Stimulated activated CD8-positive, alpha-beta memory T cell treated with anti-CD3 and anti-CD28 coated beads, Interleukin-7, amount 100 ng/mL, for 24 hours (primary cell): ENCODE results near the gene PDPK1.

ENCODE experiments used
- DNase-seq: peaks from one replicate; pipeline ENCODE4 v3.0.0-alpha.2; 2020; ENCODE audit warnings: low read depth

Gene PDPK1

DNA sequence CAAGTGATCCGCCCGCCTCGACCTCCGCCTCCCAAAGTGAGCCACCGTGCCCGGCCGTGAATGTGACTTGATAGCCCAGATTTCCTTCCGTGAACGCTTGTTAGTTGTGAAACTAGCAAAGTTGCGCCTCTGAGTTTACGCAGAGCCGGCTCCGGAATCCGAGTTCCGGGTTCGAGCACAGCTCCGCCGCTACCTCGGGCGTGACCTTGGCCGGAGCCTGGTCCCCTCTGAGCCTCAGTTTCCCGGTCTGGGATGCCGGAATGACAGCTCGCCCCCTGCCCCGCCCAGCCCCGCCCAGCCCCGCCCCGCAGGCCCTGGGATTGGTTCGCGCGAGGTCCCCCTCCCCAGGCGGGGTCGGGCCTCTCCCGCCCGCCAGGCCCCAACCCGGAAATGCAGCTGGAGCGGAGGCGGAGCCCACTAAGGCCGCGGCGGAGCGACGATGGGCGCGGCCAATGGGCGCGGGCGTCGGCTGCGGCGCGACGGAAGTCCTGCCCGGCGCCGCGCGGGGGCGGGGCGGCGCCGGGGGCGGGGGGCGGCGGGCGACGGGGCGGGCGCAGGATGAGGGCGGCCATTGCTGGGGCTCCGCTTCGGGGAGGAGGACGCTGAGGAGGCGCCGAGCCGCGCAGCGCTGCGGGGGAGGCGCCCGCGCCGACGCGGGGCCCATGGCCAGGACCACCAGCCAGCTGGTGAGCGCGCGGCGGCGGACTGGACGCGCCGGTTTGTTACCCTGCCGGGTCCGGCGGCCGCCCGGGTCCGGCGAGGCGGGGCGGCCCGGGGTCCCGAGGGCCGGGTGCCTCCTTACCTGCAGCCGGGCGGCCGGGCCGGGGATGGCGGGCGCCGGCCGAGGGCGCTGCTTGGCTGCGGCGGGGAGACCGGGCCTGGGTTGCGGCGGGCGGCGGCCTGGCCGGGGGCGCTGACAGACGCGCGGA is at the start of gene PDPK1:
Gene PDPK1, plus strand, starts transcription at position 571 of the 929 bp plus-strand sequence. Its CDS starts 92 bp downstream, at position 663.
- peak; percentile 74 for DNase-seq

DNA sequence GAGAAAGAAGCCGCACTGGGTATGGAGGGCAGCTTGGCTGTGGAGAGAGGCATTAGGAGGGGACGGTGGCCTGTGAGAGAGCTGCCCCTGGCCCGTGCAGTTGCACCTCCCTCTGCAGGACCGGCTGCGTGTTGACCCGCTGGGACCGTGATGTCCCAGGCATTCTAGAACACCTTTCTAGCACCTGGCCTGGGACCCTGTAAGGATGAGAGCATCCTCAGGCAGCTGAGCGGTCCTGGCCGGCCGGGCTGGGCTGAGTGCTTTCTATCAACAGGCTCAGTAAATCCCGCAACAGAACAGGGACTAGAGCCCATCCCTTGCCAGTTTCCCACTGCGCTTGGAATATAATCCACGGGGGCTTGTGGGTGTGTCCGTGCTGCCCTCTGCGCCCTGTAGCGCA is 48.2 kb upstream of the PDPK1 start:
- no peak for DNase-seq

DNA sequence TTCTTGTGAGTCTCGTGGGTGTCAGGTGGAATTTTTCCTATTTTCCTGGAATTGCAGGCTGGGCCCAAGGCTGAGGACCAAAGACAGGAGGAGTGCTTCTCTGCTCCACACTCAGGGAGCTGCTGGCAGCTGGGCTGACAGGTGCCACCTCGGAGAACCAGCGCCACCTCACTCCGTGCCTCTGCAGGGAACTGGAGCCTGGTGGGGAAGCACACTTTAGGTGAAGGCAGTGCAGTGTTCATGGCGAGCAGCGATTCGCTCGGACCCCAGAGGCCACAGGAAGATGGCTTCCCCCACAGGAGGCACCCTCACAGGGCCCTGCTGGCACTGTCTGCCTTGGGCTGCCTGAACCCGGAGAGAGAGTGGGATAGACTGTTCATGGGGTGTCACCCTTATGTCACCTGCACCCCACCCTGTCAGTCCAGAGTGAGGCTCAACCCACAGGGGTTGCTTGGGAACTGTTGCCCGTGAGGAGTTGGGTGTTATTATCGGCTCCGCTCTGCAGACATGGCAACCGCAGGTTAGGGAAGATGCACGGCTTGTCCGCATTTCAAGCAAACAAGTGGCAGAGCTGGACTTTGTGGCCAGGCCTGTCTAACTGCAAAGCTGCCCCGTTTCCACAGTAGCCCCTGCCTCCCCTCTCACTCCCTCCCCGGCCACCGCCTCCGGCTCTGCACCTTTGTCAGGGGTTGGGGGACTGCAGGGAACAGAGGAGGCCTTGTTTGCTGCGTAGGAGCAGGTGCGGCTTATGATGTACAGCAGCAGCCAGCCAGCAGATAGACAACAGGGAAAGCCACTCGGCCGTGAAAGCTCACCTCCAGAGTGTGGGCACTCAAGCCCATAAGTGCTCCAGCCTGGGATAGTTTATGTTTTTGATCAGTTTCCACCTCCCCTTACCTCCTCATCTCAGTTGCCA is 47.4 kb upstream of the PDPK1 start:
- no peak for DNase-seq

DNA sequence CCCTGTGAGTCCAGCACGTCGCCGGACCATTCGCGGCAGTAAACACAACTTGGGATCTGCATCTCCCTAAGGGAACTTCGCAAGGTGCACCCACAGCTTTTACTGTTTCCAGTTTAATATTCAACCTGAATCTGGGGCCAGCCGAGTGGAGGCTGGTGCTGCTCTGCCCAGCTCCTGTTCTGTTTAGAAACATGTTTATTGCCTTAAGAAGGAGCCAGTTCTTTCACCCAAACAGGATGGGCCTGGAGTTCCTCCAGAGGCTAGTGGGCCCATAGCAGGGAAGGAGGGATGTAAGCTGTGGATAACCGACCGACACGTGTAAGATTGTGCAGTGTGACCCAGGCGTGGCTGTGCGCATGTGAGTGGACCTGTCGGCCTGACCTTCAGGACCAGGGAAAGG is 45.5 kb upstream of the PDPK1 start:
- DNase-seq = no peak

DNA sequence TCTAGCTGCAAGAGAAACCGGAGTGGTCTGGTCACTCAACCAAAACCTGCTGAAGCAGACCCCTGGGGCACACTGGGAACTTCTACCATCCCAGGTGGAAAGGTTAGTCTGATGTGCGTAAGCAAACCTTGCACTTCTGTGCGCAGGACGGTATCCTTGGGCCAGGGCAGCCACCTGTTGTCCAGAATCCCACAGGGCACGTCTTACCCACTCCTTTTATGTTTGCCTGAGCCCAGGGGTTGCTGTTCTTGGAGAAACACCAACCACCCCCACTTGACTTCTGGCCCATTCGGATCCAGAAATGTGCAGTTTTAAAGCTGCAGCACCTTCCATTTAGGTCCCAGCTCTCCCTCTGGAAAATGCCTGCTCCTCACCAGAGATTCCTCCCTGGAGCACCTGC is 44.2 kb upstream of the PDPK1 start:
- DNase-seq = no peak

DNA sequence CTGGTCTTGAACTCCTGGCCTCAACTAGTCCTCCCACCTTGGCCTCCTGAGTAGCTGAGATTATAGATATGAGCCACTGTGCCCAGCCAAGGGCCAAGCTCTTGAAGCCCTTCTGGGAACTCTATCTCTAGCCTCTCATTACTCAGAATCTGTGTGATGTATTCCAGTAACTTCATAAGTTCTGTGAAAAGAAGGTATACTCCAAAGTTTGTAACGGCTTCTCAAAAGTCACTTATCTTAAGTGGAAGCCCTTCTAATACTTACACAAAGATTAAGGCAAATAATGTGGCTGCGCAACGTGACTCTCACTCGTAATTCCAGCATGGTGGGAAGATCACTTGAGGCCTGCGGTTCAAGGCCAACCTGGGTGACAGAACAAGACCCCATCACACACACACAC is 43.2 kb upstream of the PDPK1 start:
- DNase-seq = no peak

DNA sequence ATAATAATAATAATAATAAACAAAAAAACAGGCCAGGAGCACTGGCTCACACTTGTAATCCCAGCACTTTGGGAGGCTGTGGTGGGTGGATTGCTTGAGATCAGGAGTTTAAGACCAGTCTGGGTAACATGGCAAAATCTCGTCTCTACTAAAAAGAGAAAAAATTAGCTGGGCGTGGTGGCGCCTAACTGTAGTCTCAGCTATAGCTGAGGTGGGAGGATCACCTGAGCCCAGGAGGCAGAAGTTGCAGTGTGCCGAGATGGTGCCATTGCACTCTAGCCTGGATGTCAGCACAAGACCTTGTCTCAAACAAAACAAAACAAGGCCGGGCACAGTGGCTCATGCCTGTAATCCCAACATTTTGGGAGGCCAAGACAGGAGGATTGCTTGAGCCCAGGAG is 42.8 kb upstream of the PDPK1 start:
- no peak for DNase-seq

DNA sequence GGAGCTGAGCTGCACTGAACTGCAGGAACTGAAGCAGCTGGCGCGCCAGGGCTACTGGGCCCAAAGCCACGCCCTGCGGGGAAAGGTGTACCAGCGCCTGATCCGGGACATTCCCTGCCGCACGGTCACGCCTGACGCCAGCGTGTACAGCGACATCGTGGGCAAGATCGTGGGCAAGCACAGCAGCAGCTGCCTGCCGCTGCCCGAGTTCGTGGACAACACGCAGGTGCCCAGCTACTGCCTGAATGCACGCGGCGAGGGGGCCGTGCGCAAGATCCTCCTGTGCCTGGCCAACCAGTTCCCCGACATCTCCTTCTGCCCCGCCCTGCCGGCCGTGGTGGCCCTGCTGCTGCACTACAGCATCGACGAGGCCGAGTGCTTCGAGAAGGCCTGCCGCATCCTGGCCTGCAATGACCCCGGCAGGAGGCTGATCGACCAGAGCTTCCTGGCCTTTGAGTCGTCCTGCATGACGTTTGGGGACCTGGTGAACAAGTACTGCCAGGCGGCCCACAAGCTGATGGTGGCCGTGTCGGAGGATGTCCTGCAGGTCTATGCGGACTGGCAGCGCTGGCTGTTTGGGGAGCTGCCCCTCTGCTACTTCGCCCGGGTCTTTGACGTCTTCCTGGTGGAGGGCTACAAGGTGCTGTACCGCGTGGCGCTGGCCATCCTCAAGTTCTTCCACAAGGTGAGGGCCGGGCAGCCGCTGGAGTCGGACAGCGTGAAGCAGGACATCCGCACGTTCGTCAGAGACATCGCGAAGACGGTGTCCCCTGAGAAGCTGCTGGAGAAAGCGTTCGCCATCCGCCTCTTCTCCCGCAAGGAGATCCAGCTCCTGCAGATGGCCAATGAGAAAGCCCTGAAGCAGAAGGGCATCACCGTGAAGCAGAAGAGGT is 41.4 kb upstream of the PDPK1 start:
- DNase-seq = no peak

DNA sequence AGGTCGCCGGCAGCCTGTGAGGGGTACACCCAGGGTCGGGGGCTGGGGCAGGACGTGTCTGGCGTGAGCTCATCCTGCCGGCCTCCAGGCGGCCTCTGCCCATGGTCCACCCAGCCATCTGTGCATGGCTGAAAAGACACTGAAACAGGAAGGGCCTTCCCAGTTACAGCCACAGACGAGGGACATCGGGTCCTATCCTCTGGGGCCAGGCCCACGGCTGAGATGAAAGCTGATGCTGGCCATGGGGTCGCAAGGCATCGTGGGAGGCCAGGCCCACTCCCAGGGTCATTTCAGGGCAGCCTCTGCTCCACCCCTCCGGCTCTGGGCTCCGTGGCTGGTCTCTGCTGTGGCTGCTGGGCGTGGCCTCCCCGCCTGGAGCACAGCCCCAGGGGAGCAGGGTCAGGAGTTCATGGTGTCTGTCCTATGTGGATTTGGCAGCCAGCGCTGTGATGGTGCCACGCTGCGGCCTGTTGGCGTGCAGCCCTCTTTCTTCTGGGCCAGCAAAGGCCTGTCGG is 40.6 kb upstream of the PDPK1 start:
- DNase-seq = no peak

DNA sequence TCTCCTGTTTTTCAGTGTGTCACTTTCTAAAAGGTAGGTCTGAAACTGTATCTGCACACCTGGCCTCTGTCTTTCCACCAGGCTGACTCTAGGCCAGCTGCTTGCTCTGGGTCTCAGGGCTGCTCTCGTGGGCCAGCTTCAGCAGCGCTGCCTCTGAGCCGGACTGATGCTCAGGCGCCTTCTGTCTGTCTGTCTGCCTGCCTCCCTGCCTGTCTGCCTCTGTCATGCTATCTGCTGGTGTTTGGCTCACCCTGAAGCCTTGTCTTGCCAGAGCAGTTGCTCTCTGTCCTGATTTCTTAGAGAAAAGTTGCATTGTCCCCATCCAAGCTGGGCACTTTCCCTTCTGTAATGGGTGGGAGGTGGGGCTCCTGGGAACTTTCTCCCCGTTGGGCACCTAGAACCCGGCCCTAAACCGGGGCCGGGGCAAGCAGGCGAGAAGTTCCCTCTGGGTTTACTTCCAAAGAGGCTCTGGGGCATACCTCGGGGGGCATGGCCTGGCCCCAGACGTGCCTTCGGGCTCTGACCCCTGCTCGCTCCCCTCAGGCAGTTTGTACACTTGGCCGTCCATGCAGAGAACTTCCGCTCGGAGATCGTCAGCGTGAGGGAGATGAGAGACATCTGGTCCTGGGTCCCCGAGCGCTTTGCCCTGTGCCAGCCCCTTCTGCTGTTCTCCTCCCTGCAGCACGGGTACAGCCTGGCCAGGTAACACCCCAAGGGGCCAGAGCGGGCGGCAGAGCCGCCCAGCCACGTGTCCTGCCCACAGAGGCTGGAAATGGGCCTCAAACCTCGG is 39.9 kb upstream of the PDPK1 start:
- DNase-seq = no peak

DNA sequence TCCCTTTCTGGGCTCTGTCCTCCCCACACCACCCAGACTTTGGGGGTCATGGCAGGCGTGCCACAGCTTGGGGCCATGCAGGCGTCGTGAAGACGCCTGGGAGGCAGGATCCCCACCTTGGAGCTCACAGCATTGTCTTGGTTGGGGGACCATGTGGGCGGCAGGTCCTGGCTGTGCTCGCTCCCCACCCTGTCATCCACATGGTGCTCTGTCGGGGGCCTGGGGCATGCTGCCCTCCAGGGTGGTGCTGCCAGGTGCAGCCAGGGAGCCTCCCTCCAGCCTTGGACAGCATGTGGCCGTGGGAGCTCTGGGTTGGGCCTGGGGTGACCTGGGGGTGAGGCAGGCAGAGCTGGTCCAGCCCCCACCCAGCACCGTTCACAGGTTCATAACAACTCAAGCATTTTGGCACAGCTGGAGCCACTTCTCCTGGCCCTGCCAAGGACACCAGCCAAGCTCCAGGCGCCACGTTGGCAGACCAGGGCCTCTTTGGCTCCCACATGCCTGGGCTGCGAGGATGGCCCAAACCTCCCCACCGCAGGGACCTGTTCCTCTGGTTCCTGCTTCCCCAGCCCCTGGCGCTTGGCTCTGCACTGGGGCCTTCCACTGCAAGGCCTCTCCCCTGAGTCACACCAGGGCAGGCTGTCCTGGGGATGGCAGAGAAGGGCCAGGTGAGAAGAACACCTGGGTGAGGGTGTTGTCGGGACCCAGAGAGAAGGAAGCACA is 39.1 kb upstream of the PDPK1 start:
- DNase-seq = no peak

DNA sequence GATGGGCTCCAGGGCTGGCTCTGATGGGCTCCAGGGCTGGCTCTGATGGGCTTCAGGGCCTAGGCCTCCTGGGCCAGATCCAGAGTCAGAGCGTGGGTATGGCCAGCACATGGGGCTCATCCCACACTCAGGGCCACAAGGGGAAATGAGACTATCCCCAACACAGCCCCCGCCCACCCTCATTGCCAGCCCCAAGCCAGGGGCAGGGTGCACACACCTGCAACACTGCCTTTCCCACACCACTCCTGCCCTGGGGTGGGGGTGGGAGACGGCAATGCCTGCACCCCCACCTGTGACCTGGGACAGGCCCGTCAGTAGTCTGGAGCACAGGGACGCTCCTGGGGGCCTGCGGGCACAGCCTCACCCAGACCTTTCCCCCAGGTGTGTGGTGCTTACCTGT is 38.4 kb upstream of the PDPK1 start:
- no peak for DNase-seq

DNA sequence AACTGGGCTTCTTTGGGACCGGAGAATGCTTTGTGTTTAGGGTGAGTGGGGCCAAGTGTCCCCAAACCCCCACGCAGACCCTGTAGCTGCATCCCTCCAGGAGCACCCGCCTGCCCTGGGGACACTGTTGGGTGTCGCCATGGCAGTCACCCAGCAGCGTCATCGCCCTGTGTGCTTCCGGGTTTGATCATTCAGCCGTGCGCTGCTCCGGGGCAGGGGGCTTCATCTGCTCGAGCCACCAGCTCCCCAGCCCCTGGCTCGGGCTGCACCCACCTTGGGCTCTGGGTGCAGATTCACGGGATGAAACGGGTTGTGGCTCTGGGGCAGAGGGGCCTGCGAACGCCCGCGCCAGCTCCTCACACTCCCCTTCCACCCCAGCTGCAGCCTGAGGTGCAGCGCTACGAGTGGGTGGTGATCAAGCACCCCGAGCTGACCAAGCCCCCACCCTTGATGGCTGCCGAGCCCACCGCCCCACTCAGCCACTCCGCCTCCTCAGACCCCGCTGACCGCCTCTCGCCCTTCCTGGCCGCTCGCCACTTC is 37.9 kb upstream of the PDPK1 start:
- DNase-seq = no peak

DNA sequence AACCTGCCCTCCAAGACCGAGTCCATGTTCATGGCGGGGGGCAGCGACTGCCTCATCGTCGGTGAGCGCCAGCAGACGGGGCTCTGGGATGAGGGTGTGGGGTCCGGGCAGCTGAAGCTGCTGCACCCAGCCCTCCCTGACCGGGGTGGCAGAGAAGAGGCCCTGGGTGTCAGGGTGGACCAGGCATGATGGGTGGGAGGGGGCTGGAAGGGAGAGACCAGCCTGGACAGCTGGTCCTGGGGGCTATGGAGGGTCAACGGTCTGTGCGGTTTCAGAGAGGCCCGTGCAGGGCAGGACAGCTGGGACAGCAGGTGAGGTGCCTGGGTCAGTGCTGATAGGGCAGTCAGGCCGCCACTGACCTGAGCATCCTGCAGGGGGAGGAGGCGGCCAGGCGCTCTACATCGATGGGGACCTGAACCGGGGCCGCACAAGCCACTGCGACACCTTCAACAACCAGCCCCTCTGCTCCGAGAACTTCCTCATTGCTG is 37.3 kb upstream of the PDPK1 start:
- DNase-seq = no peak

DNA sequence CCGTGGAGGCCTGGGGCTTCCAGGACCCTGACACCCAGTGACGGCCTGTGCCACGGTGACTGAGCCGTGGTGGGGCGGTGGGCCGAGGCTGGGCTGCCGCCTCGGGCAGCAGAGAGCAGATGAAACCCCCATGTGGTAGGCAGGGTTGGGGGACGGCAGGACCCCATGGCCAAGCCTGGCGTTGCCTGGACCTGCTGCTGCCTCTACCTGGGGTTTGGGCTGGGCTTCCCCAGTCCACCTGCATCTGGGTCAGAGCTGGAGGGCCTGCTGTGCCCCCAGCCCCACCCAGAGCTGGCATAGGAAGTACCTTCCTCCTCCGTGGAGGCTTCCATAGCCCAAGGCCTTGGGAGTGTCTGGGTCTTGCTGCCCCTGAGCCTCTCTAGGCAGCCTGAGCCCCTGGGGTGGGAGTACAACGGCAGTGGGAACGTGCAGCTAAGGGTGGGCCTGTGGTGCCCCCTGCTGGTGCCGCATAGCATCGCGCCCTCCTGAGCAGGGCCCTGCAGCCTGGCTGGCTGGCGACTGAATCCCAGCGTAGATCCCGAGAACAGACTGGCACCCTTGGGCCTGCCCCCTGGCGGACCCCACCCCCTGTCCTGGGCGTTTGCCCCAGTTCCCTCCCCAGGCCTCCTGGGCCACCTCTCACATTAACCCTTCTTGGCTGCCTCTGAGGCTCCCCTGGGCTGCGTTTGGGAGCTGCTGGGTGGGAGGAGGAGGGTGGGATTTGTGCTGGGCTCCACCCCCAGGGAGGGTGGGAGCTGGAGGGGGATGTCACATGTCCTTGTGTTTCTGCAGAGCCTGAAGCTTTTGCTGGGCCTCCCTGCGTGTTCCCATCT is 36.7 kb upstream of the PDPK1 start:
- DNase-seq = peak; percentile 69

DNA sequence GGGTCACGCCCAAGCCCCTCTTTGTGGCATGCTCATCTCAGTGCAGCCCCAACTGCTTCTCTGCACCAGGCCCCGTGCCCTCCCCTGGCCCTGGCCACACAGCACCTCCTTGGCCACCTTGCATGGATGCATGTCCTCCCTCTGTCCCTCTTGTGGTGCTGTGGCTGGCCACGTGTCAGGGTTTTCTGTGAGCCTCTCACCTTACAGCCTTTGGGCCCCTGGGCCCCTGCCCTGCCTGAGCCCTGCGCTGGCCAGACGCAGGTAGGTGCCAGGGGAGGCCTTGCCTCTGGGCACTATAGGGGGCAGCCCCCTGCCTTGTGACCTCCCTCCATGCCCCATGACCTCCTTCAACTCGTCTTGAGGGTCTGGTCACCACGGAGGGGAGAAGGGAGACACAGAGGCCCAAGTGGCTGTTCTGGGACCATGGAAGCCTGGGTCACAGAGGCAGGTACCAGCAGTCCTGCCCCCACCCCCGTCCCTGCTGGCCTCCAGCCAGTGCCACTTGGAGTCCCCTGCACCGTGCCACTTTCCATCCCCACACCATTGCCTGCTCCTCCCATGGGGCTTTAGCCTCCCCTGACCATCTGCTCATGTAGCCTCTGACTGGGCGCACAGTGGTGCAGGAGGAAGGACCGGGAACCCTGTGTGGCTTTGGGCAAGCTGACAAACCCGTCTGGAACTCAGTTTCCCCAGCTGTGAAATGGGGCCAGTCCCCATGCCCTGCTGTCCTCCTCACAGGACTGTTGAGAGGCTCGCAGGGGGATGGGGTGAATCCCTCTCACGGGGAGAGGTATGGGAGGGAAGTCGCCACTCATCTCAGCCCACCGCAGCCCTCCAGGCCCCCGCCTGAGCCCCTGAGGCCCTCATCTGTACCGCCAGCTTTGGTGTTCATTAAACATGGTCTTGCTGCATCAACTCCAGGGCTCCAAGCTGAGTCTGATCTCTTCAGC is 35.6 kb upstream of the PDPK1 start:
- no peak for DNase-seq

DNA sequence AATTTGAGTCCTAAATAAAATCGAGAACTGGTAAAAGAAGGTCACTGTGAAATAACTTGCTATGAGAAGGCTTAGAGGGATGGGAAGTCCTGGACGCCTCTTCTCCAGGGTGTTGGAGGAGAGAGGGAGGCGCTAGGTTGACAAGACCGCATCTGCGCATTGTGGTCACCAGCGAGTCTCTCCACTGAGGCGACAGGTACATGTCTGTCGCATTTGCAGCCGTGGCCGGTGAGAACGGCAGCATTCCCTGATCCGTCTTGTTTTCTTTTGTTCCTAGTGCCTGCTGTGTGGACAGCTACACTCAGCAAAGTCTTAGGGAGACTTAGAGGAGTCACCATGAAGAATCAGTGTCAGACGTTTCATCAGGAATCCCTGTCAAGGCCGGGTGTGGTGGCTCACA is 32.1 kb upstream of the PDPK1 start:
- no peak for DNase-seq
